HL-60 (cell line): ENCODE results near the gene PLXDC2.

ENCODE experiments used
- DNase-seq, 2 experiments: peaks; one replicate each; pipeline ENCODE4 v3.0.0-alpha.2; 2010 to 2020; ENCODE audit warnings: low read depth in 1 of 2, low spot score in 1 of 2
- H3K27ac ChIP-seq: fragments of 250-450 bp; sonication (Bioruptor Pico); replicated peaks from 2 replicates; pipeline ENCODE4 v1.5.1; 2020; ENCODE audit warnings: mild to moderate bottlenecking, moderate library complexity
- H3K27me3 ChIP-seq: fragments of 250-450 bp; sonication (Bioruptor Pico); 2 replicates; pipeline ENCODE4 v1.5.1; 2021; ENCODE audit warnings: mild to moderate bottlenecking, moderate library complexity; ENCODE audit not compliant: insufficient read depth, poor library complexity, severe bottlenecking
- H3K4me3 ChIP-seq: replicated peaks from 2 replicates; pipeline ENCODE4 v1.5.1; 2011; ENCODE audit warnings: mild to moderate bottlenecking, control low read depth, low read length; ENCODE audit not compliant: insufficient read depth
- GABPA ChIP-seq: IDR thresholded peaks from 2 replicates; pipeline ENCODE4 v1.6.1; 2012; ENCODE audit warnings: low read depth
- POLR2AphosphoS5 ChIP-seq: IDR thresholded peaks from 2 replicates; pipeline ENCODE4 v1.6.1; 2012; ENCODE audit warnings: low read depth
- SPI1 ChIP-seq: IDR thresholded peaks from 2 replicates; pipeline ENCODE4 v1.6.1; 2012; ENCODE audit warnings: low read depth, mild to moderate bottlenecking, borderline replicate concordance
- TF ChIP-seq, protein P1 (sequence below): IDR thresholded peaks from 2 replicates; pipeline ENCODE4 v1.6.1; 2012; ENCODE audit warnings: low read depth; ENCODE audit not compliant: insufficient replicate concordance
- TF ChIP-seq, protein P2 (sequence below): IDR thresholded peaks from one replicate; pipeline ENCODE4 v1.5.1; 2011; ENCODE audit warnings: low read length, control low read depth, inconsistent platforms; ENCODE audit not compliant: insufficient read depth

The PLXDC2 gene

DNA sequence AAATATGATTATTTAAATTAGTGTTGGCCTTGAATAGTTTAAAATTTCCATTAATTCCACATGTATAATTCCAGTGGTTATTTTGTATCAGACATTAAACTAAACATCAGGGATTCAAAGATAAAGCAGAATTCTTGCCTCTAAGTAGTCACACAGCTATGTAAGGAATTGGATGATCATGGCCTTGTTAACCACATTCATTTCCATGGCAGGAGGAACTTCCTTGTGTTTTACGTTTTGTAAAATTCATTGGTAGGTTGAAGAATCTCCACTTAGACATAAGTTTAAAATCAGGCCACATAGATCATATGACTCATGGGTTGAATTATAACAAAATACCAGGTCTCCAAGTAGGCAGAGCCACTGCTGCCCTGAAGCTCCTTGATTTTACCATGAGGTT, 289.7 kb downstream of the PLXDC2 start:
- Histone ChIP-seq H3K27me3 (no peaks in the 10 kb centered on the region), H3K27ac (no peak overlapping the region), H3K4me3 (no peak overlapping the region)
- TF ChIP-seq, protein P1, sequence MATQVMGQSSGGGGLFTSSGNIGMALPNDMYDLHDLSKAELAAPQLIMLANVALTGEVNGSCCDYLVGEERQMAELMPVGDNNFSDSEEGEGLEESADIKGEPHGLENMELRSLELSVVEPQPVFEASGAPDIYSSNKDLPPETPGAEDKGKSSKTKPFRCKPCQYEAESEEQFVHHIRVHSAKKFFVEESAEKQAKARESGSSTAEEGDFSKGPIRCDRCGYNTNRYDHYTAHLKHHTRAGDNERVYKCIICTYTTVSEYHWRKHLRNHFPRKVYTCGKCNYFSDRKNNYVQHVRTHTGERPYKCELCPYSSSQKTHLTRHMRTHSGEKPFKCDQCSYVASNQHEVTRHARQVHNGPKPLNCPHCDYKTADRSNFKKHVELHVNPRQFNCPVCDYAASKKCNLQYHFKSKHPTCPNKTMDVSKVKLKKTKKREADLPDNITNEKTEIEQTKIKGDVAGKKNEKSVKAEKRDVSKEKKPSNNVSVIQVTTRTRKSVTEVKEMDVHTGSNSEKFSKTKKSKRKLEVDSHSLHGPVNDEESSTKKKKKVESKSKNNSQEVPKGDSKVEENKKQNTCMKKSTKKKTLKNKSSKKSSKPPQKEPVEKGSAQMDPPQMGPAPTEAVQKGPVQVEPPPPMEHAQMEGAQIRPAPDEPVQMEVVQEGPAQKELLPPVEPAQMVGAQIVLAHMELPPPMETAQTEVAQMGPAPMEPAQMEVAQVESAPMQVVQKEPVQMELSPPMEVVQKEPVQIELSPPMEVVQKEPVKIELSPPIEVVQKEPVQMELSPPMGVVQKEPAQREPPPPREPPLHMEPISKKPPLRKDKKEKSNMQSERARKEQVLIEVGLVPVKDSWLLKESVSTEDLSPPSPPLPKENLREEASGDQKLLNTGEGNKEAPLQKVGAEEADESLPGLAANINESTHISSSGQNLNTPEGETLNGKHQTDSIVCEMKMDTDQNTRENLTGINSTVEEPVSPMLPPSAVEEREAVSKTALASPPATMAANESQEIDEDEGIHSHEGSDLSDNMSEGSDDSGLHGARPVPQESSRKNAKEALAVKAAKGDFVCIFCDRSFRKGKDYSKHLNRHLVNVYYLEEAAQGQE = no peak
- no peak for TF ChIP-seq SPI1
- TF ChIP-seq GABPA = no peak
- TF ChIP-seq POLR2AphosphoS5 = no peak
- no peak for DNase-seq

DNA sequence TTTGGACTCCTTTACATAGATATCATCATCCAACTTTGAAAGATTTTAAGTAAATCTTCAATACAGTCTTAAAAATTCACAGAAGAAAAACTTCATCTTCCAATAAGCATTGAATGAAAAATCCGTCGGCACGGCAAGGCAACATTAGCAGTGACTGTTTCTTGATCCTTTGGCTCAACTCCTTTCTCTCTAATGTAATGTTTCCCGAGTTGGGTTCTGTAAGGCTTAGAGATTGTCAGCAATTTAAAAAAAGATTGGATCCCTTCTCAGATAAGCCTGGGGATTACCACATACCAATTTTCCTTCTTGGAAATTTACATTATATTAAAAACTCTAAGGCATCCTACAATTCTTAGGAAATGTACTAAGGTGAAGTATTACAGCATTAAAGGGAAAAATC, 291.8 kb downstream of the PLXDC2 start:
- no peak overlapping the region for H3K27ac ChIP-seq
- no peak for DNase-seq
- no peaks in the 10 kb centered on the region for H3K27me3 ChIP-seq
- TF ChIP-seq, protein P2, sequence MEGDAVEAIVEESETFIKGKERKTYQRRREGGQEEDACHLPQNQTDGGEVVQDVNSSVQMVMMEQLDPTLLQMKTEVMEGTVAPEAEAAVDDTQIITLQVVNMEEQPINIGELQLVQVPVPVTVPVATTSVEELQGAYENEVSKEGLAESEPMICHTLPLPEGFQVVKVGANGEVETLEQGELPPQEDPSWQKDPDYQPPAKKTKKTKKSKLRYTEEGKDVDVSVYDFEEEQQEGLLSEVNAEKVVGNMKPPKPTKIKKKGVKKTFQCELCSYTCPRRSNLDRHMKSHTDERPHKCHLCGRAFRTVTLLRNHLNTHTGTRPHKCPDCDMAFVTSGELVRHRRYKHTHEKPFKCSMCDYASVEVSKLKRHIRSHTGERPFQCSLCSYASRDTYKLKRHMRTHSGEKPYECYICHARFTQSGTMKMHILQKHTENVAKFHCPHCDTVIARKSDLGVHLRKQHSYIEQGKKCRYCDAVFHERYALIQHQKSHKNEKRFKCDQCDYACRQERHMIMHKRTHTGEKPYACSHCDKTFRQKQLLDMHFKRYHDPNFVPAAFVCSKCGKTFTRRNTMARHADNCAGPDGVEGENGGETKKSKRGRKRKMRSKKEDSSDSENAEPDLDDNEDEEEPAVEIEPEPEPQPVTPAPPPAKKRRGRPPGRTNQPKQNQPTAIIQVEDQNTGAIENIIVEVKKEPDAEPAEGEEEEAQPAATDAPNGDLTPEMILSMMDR = no peak
- TF ChIP-seq SPI1 = no peak
- no peak for TF ChIP-seq POLR2AphosphoS5
- TF ChIP-seq GABPA = no peak
- TF ChIP-seq, protein P1 = no peak
- H3K4me3 ChIP-seq = no peak overlapping the region

DNA sequence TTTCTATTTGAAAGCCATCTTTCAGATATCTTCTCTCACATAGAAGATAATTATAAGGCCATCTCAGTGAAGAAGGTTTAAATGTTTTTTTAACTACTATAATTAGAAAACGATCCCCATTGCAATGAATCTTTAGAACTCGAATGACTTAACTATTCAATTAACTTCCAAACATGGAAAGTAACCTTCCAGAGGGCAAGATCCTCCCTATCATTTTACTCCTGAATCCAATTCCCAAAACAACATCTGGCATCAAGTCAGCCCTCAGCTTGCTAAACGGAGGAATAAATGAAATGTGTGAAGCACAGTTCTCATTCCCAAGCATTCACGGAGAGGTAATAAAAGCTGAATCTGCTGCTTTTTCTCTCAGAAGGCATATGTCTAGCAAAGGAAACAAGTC, 293.4 kb downstream of the PLXDC2 start:
- DNase-seq = no peak
- H3K27me3 ChIP-seq = no peaks in the 10 kb centered on the region
- TF ChIP-seq GABPA (no peak), SPI1 (no peak), POLR2AphosphoS5 (no peak)
- TF ChIP-seq, protein P2 = no peak
- TF ChIP-seq, protein P1 = no peak
- no peak overlapping the region for H3K4me3 ChIP-seq
- no peak overlapping the region for H3K27ac ChIP-seq
